Neuronal stem cell (in vitro differentiated cells): ENCODE results near the gene MYO16.

Experiments used
- DNase-seq: peaks from one replicate; pipeline ENCODE4 v3.0.0-alpha.2; 2013; ENCODE audit warnings: low spot score
- H2AFZ ChIP-seq: one replicate; pipeline ENCODE4 v1.6.1; 2013; ENCODE audit warnings: mild to moderate bottlenecking, low read length, inconsistent platforms
- H2AK5ac ChIP-seq: 2 replicates; pipeline ENCODE4 v1.6.1; 2013; ENCODE audit warnings: low read depth, mild to moderate bottlenecking, inconsistent platforms, low read length, moderate library complexity, mixed read lengths
- H2BK120ac ChIP-seq: 2 replicates; pipeline ENCODE4 v1.6.1; 2013; ENCODE audit warnings: low read depth, mild to moderate bottlenecking, inconsistent platforms, low read length, moderate library complexity, mixed read lengths
- H2BK12ac ChIP-seq: one replicate; pipeline ENCODE4 v1.6.1; 2013; ENCODE audit warnings: low read length, inconsistent platforms
- H2BK15ac ChIP-seq: 2 replicates; pipeline ENCODE4 v1.6.1; 2013; ENCODE audit warnings: mild to moderate bottlenecking, low read length, inconsistent platforms, mixed read lengths
- H2BK5ac ChIP-seq: one replicate; pipeline ENCODE4 v1.6.1; 2013; ENCODE audit warnings: inconsistent platforms, mild to moderate bottlenecking, low read length, moderate library complexity
- H3K14ac ChIP-seq: one replicate; pipeline ENCODE4 v1.6.1; 2013; ENCODE audit warnings: low read length, inconsistent platforms
- H3K18ac ChIP-seq: 2 replicates; pipeline ENCODE4 v1.6.1; 2013; ENCODE audit warnings: low read length, inconsistent platforms
- H3K23ac ChIP-seq: 2 replicates; pipeline ENCODE4 v1.6.1; 2013; ENCODE audit warnings: low read depth, mild to moderate bottlenecking, mixed read lengths, low read length, inconsistent platforms; ENCODE audit not compliant: poor library complexity
- H3K27ac ChIP-seq: replicated peaks from 3 replicates; pipeline ENCODE4 v1.5.1; 2013; ENCODE audit warnings: low read length, inconsistent platforms
- H3K27me3 ChIP-seq, 3 experiments: 2 replicates each; pipeline ENCODE4 v1.6.1; 2013; ENCODE audit warnings: low read length in 3 of 3, mild to moderate bottlenecking in 2 of 3, inconsistent platforms in 1 of 3, low read depth in 1 of 3, mixed read lengths in 1 of 3, moderate library complexity in 1 of 3; ENCODE audit not compliant: control insufficient read depth in 3 of 3, insufficient read depth in 3 of 3
- H3K36me3 ChIP-seq, 2 donors: replicated peaks in 1 of 2; 2 replicates each; pipeline ENCODE4 v1.6.1; 2013; ENCODE audit warnings: low read length in 2 of 2; ENCODE audit not compliant: control insufficient read depth in 2 of 2, insufficient read depth in 2 of 2
- H3K4ac ChIP-seq: 2 replicates; pipeline ENCODE4 v1.6.1; 2013; ENCODE audit warnings: inconsistent platforms, mild to moderate bottlenecking, low read length, moderate library complexity
- H3K4me1 ChIP-seq, 2 donors: 1 replicate in 1 of 2; 2 replicates in 1 of 2; pipeline ENCODE4 v1.6.1; 2013; ENCODE audit warnings: low read length in 2 of 2, low read depth in 1 of 2; ENCODE audit not compliant: control insufficient read depth in 2 of 2, insufficient read depth in 1 of 2
- H3K4me2 ChIP-seq: one replicate; pipeline ENCODE4 v1.6.1; 2013; ENCODE audit warnings: mild to moderate bottlenecking, low read length, inconsistent platforms; ENCODE audit not compliant: insufficient read depth, poor library complexity, severe bottlenecking
- H3K4me3 ChIP-seq, 2 donors: 2 replicates each; pipeline ENCODE4 v1.5.1; 2013; ENCODE audit warnings: low read length in 2 of 2, mild to moderate bottlenecking in 2 of 2, inconsistent platforms in 1 of 2, moderate library complexity in 1 of 2
- H3K79me1 ChIP-seq: one replicate; pipeline ENCODE4 v1.6.1; 2013; ENCODE audit warnings: low read depth, mild to moderate bottlenecking, inconsistent platforms, low read length, moderate library complexity
- H3K9ac ChIP-seq: one replicate; pipeline ENCODE4 v1.6.1; 2013; ENCODE audit warnings: mild to moderate bottlenecking, low read depth, low read length, inconsistent platforms; ENCODE audit not compliant: poor library complexity
- H3K9me3 ChIP-seq, 2 donors: replicated peaks in 1 of 2; 2 replicates each; pipeline versions ENCODE3 to v1.6.1; 2013; ENCODE audit warnings: low read length in 2 of 2, mild to moderate bottlenecking in 2 of 2, inconsistent platforms in 1 of 2, low read depth in 1 of 2, mixed read lengths in 1 of 2, moderate library complexity in 1 of 2; ENCODE audit not compliant: control insufficient read depth in 2 of 2, insufficient read depth in 1 of 2
- H4K8ac ChIP-seq: one replicate; pipeline ENCODE4 v1.6.1; 2013; ENCODE audit warnings: low read depth, mild to moderate bottlenecking, inconsistent platforms, low read length, moderate library complexity
- H4K91ac ChIP-seq: one replicate; pipeline ENCODE4 v1.6.1; 2013; ENCODE audit warnings: low read length, low read depth, mild to moderate bottlenecking, inconsistent platforms; ENCODE audit not compliant: poor library complexity
- WGBS, 2 donors: extraction: QIAGEN DNeasy Blood & Tissue Kit; methylation state at CpG; one replicate each; pipeline ENCODE4 v1.1.7; 2013; ENCODE audit warnings: missing lambda C conversion rate in 2 of 2, mixed read lengths in 1 of 2; ENCODE audit not compliant: insufficient read length in 2 of 2, insufficient replicate concordance in 1 of 2; ENCODE audit errors: extremely low coverage in 2 of 2; 5-methylcytosine and 5-hydroxymethylcytosine counted together

The MYO16 gene

GRCh38 chr13:109024611-109025010 lies 395.2 kb downstream of the MYO16 start:
- Histone ChIP-seq H4K8ac (no peak overlapping the region), H2BK5ac (no peak overlapping the region), H3K14ac (no peak overlapping the region), H3K4me2 (no peak overlapping the region), H3K27ac (no peak overlapping the region), H3K27me3 (no peaks in the 10 kb centered on the region), H3K79me1 (no peaks in the 10 kb centered on the region), H2AK5ac (no peak overlapping the region), H3K4me1 (peaks cover 0 to 2% of the 10 kb centered on the region in 2 donors), H3K18ac (no peak overlapping the region), H4K91ac (no peak overlapping the region), H3K9ac (no peak overlapping the region), H2BK120ac (no peak overlapping the region), H3K4me3 (no peak overlapping the region), H3K9me3 (no peaks in the 10 kb centered on the region), H3K36me3 (no peaks in the 10 kb centered on the region), H2AFZ (no peak overlapping the region), H3K23ac (no peak overlapping the region), H3K4ac (no peak overlapping the region), H2BK15ac (no peak overlapping the region), H2BK12ac (no peak overlapping the region)
- no peak for DNase-seq
- WGBS, 2 donors, result no CpG with 5 or more reads among the region's 1 CpG

GRCh38 chr13:109026266-109026665 lies 396.9 kb downstream of the MYO16 start:
- Histone ChIP-seq H3K4me3 (no peak overlapping the region), H3K23ac (no peak overlapping the region), H3K27me3 (no peaks in the 10 kb centered on the region), H3K36me3 (no peaks in the 10 kb centered on the region), H3K18ac (no peak overlapping the region), H2BK5ac (no peak overlapping the region), H4K91ac (no peak overlapping the region), H2AK5ac (no peak overlapping the region), H3K27ac (no peak overlapping the region), H2AFZ (no peak overlapping the region), H2BK12ac (no peak overlapping the region), H4K8ac (no peak overlapping the region), H3K4me2 (no peak overlapping the region), H3K9me3 (no peaks in the 10 kb centered on the region), H3K9ac (no peak overlapping the region), H3K4ac (no peak overlapping the region), H3K14ac (no peak overlapping the region), H2BK120ac (no peak overlapping the region), H2BK15ac (no peak overlapping the region), H3K4me1 (peaks cover 0 to 2% of the 10 kb centered on the region in 2 donors), H3K79me1 (no peaks in the 10 kb centered on the region)
- WGBS, 2 donors, result no CpG with 5 or more reads among the region's 4 CpGs
- DNase-seq, result no peak

- no peak overlapping the region for H3K14ac ChIP-seq
- no peaks in the 10 kb centered on the region for H3K9me3 ChIP-seq
- H2BK12ac ChIP-seq, result no peak overlapping the region
- no peak overlapping the region for H2BK15ac ChIP-seq
- H3K27ac ChIP-seq, result no peak overlapping the region
- no peak overlapping the region for H2AFZ ChIP-seq
- no peak overlapping the region for H3K18ac ChIP-seq
- no peaks in the 10 kb centered on the region for H3K79me1 ChIP-seq
- no CpG with 5 or more reads among the region's 9 CpGs for WGBS, 2 donors
- H3K23ac ChIP-seq, result no peak overlapping the region
- H3K4me3 ChIP-seq, result no peak overlapping the region
- no peak overlapping the region for H2AK5ac ChIP-seq
- no peak overlapping the region for H2BK120ac ChIP-seq
- no peak overlapping the region for H4K91ac ChIP-seq
- H3K4me2 ChIP-seq, result no peak overlapping the region
- DNase-seq, result no peak
- no peak overlapping the region for H3K4ac ChIP-seq
- H3K36me3 ChIP-seq, result no peaks in the 10 kb centered on the region
- H2BK5ac ChIP-seq, result no peak overlapping the region
- no peaks in the 10 kb centered on the region for H3K27me3 ChIP-seq
- H3K4me1 ChIP-seq, result peaks cover 2 to 5% of the 10 kb centered on the region in 2 donors
- no peak overlapping the region for H3K9ac ChIP-seq
- H4K8ac ChIP-seq, result no peak overlapping the region
Observed at GRCh38 chr13:109028624-109029023, 399.2 kb downstream of the MYO16 start.

GRCh38 chr13:109033090-109033489 lies 403.7 kb downstream of the MYO16 start:
- no peak overlapping the region for H3K27ac ChIP-seq
- DNase-seq, result no peak
- H2BK15ac ChIP-seq, result no peak overlapping the region
- no peak overlapping the region for H2BK5ac ChIP-seq
- H2AK5ac ChIP-seq, result no peak overlapping the region
- H2BK120ac ChIP-seq, result no peak overlapping the region
- no peak overlapping the region for H2BK12ac ChIP-seq
- peaks cover 12 to 20% of the 10 kb centered on the region in 2 donors for H3K4me1 ChIP-seq
- H4K8ac ChIP-seq, result no peak overlapping the region
- H3K18ac ChIP-seq, result peak overlapping the region; percentile 68
- H3K4me2 ChIP-seq, result no peak overlapping the region
- WGBS, 2 donors, result no CpG with 5 or more reads among the region's 7 CpGs
- no peaks in the 10 kb centered on the region for H3K36me3 ChIP-seq
- H3K14ac ChIP-seq, result no peak overlapping the region
- peaks cover 0 to 2% (median 0%) of the 10 kb centered on the region in 3 experiments for H3K27me3 ChIP-seq
- no peak overlapping the region for H3K9ac ChIP-seq
- H4K91ac ChIP-seq, result no peak overlapping the region
- H3K79me1 ChIP-seq, result no peaks in the 10 kb centered on the region
- no peak overlapping the region for H3K4ac ChIP-seq
- H3K4me3 ChIP-seq, result no peak overlapping the region
- H2AFZ ChIP-seq, result peak overlapping the region; percentile 25
- H3K23ac ChIP-seq, result no peak overlapping the region
- peaks cover 0 to 2% of the 10 kb centered on the region in 2 donors for H3K9me3 ChIP-seq
